Panc1 (cell line): ENCODE data around the gene ASTN2. TPM values are rescaled to one million over a fixed set of nuclear protein-coding genes. Genes with fewer than 3 reads are reported as not detected.

Experiments
- ATAC-seq: fragments of 200-7000 bp; cut with Tn5 transposase; 2 replicates; pipeline ENCODE4 v1.9.1; 2020; ENCODE audit warnings: mild to moderate bottlenecking, moderate library complexity
- BruUV-seq: library from RNA; stranded (reverse); fragments of 400-500 nt; replicated peaks from 2 replicates; lab custom pipeline; 2021; lab: Mats Ljungman, UMichigan
- CTCF ChIA-PET: fragments of 300-600 bp; sonication (Branson Sonifier 250); formaldehyde crosslinking; loops from one replicate; lab custom pipeline; 2022; ENCODE audit warnings: antibody characterized with exemption; lab: Charles Lee
- POLR2A ChIA-PET: fragments of 300-600 bp; sonication (Branson Sonifier 250); formaldehyde crosslinking; loops from one replicate; lab custom pipeline; 2022; ENCODE audit warnings: antibody characterized with exemption; lab: Charles Lee
- DNase-seq: peaks from one replicate; pipeline ENCODE4 v3.0.0-alpha.2; 2010; ENCODE audit warnings: low read depth, low spot score
- H3K27ac ChIP-seq: 2 replicates; pipeline ENCODE4 v1.5.1; 2011; ENCODE audit warnings: mild to moderate bottlenecking, low read length, inconsistent platforms
- H3K27me3 ChIP-seq: fragments of 200-500 bp; sonication (Bioruptor generic); 2 replicates; pipeline ENCODE4 v1.6.0; 2014; ENCODE audit warnings: low read length, inconsistent platforms; ENCODE audit not compliant: control insufficient read depth, insufficient read depth
- H3K36me3 ChIP-seq: fragments of 200-500 bp; sonication (Bioruptor generic); 2 replicates; pipeline ENCODE4 v1.5.1; 2014; ENCODE audit warnings: inconsistent platforms, mild to moderate bottlenecking, low read length, moderate library complexity; ENCODE audit not compliant: control insufficient read depth, insufficient read depth
- H3K4me1 ChIP-seq: 2 replicates; pipeline ENCODE4 v1.5.1; 2011; ENCODE audit warnings: inconsistent platforms, mild to moderate bottlenecking, low read length, moderate library complexity; ENCODE audit not compliant: control insufficient read depth, insufficient read depth
- H3K4me3 ChIP-seq, 2 experiments: 2 replicates each; pipeline ENCODE4 v1.5.1; 2011 to 2012; ENCODE audit warnings: low read depth in 2 of 2, low read length in 2 of 2, mild to moderate bottlenecking in 2 of 2, inconsistent platforms in 1 of 2, moderate library complexity in 1 of 2
- H3K9me3 ChIP-seq: fragments of 200-500 bp; sonication (Bioruptor generic); 2 replicates; pipeline ENCODE4 v1.5.1; 2014; ENCODE audit warnings: low read depth, mild to moderate bottlenecking, inconsistent platforms, low read length, moderate library complexity; ENCODE audit not compliant: control insufficient read depth, insufficient read depth
- POLR2AphosphoS5 ChIP-seq: IDR thresholded peaks from 2 replicates; pipeline ENCODE4 v1.6.1; 2012; ENCODE audit warnings: mild to moderate bottlenecking, low read depth, low read length, moderate library complexity
- SIN3A ChIP-seq: IDR thresholded peaks from 2 replicates; pipeline ENCODE4 v1.6.1; 2012; ENCODE audit warnings: low read depth, mild to moderate bottlenecking, low read length, moderate library complexity, borderline replicate concordance; ENCODE audit not compliant: insufficient read depth
- TCF7L2 ChIP-seq: IDR thresholded peaks from 2 replicates; pipeline ENCODE4 v1.6.1; 2011; ENCODE audit warnings: mild to moderate bottlenecking, low read depth, low read length, inconsistent platforms
- in situ Hi-C: cut with HindIII; loops from 2 replicates; pipeline ENCODE4 v1.10.0; 2016; ENCODE audit warnings: low sequenced_read_pairs, low pct_unique_long_range_greater_than_20kb
- intact Hi-C: fragments of 100-400 bp; cut with micrococcal nuclease; formaldehyde crosslinking; loops from one replicate; pipeline ENCODE4 v1.10.0; 2022; ENCODE audit not compliant: unreplicated experiment
- total RNA-seq: library from RNA; stranded (reverse); gene quantifications from one replicate; pipeline ENCODE4 v1.2.1, GENCODE V29; 2021; ENCODE audit not compliant: unreplicated experiment
- TF ChIP-seq, protein P1 (sequence below): fragments of 450-650 bp; IDR thresholded peaks from 2 replicates; pipeline ENCODE4 v1.5.1; 2017; ENCODE audit warnings: mild to moderate bottlenecking
- TF ChIP-seq, protein P2 (sequence below), 2 experiments: IDR thresholded peaks; 2 replicates each; pipeline ENCODE4 v1.6.1; 2011 to 2012; ENCODE audit warnings: low read depth in 2 of 2, control low read depth in 1 of 2, low read length in 1 of 2, mild to moderate bottlenecking in 1 of 2, moderate library complexity in 1 of 2; ENCODE audit not compliant: insufficient read depth in 1 of 2

Gene ASTN2
- total RNA-seq, 1 experiment from 2014 or later = 3.9 TPM

DNA sequence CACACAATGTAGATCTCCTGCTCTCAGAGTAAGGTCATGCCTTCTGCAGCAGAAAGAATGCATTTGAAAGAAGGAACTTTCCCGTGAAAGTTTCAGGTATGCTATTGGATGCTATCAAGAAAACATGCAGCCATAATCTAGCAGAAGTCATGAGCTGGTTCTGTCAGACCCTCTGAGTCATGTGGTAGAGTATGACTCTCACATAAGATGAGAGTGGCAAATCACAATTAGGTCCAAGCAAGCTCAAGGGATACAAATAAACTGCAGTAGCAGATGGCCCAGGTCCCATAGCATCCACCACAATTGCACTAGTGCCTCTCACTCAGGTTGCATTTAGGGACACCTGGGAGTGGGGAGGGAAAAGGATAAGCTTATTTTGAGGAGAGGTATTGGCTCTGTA lies 292.8 kb downstream of the ASTN2 start:
- DNase-seq (no peak), ATAC-seq (no peak)
- H3K4me3 ChIP-seq = no peak overlapping the region
- H3K4me1 ChIP-seq = no peaks in the 10 kb centered on the region
- POLR2A ChIA-PET = no interaction called here
- in situ Hi-C loops = no loop called here
- intact Hi-C loops = no loop called here
- H3K27ac ChIP-seq = no peak overlapping the region
- TF ChIP-seq, protein P1, sequence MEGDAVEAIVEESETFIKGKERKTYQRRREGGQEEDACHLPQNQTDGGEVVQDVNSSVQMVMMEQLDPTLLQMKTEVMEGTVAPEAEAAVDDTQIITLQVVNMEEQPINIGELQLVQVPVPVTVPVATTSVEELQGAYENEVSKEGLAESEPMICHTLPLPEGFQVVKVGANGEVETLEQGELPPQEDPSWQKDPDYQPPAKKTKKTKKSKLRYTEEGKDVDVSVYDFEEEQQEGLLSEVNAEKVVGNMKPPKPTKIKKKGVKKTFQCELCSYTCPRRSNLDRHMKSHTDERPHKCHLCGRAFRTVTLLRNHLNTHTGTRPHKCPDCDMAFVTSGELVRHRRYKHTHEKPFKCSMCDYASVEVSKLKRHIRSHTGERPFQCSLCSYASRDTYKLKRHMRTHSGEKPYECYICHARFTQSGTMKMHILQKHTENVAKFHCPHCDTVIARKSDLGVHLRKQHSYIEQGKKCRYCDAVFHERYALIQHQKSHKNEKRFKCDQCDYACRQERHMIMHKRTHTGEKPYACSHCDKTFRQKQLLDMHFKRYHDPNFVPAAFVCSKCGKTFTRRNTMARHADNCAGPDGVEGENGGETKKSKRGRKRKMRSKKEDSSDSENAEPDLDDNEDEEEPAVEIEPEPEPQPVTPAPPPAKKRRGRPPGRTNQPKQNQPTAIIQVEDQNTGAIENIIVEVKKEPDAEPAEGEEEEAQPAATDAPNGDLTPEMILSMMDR = no peak
- TF ChIP-seq TCF7L2 (no peak), POLR2AphosphoS5 (no peak), SIN3A (no peak)
- TF ChIP-seq, protein P2, sequence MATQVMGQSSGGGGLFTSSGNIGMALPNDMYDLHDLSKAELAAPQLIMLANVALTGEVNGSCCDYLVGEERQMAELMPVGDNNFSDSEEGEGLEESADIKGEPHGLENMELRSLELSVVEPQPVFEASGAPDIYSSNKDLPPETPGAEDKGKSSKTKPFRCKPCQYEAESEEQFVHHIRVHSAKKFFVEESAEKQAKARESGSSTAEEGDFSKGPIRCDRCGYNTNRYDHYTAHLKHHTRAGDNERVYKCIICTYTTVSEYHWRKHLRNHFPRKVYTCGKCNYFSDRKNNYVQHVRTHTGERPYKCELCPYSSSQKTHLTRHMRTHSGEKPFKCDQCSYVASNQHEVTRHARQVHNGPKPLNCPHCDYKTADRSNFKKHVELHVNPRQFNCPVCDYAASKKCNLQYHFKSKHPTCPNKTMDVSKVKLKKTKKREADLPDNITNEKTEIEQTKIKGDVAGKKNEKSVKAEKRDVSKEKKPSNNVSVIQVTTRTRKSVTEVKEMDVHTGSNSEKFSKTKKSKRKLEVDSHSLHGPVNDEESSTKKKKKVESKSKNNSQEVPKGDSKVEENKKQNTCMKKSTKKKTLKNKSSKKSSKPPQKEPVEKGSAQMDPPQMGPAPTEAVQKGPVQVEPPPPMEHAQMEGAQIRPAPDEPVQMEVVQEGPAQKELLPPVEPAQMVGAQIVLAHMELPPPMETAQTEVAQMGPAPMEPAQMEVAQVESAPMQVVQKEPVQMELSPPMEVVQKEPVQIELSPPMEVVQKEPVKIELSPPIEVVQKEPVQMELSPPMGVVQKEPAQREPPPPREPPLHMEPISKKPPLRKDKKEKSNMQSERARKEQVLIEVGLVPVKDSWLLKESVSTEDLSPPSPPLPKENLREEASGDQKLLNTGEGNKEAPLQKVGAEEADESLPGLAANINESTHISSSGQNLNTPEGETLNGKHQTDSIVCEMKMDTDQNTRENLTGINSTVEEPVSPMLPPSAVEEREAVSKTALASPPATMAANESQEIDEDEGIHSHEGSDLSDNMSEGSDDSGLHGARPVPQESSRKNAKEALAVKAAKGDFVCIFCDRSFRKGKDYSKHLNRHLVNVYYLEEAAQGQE (IDR thresholded peaks at IDR 0.05; ENCODE audit: insufficient read depth in 1 of 2, low read depth in 2 of 2, low read length in 1 of 2) = no peak
- H3K9me3 ChIP-seq = no peaks in the 10 kb centered on the region
- no peaks in the 10 kb centered on the region for H3K36me3 ChIP-seq
- no peaks in the 10 kb centered on the region for H3K27me3 ChIP-seq
- BruUV-seq = no TSS peak
- CTCF ChIA-PET = no interaction called here

DNA sequence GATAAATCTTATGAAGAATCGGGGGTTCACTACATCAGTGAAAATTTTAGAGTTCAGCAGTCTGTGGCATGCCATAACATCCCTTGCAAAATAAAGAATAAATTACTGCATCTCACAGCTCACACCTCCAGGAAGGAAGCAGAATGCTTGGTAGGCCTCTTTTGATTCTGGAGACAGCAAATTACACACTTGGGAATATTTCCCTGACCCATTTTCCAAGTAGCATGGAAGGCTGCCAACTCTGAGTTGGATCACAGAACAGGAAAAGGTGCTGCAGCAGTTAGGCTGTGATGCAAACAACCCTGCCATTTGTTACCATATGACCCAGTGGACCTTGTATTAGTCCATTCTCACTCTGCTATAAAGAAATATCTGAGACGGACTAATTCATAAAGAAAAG lies 293.5 kb downstream of the ASTN2 start:
- H3K27ac ChIP-seq = no peak overlapping the region
- no TSS peak for BruUV-seq
- H3K27me3 ChIP-seq = no peaks in the 10 kb centered on the region
- DNase-seq = no peak
- H3K4me3 ChIP-seq = no peak overlapping the region
- no peak for TF ChIP-seq SIN3A
- TF ChIP-seq, protein P2 (IDR thresholded peaks at IDR 0.05; ENCODE audit: insufficient read depth in 1 of 2, low read depth in 2 of 2, low read length in 1 of 2) = no peak
- TF ChIP-seq POLR2AphosphoS5 = no peak
- TF ChIP-seq, protein P1 = no peak
- no peak for TF ChIP-seq TCF7L2
- CTCF ChIA-PET = no interaction called here
- POLR2A ChIA-PET = no interaction called here
- H3K36me3 ChIP-seq = no peaks in the 10 kb centered on the region
- no peak for ATAC-seq
- intact Hi-C loops = no loop called here
- H3K9me3 ChIP-seq = no peaks in the 10 kb centered on the region
- in situ Hi-C loops = no loop called here
- no peaks in the 10 kb centered on the region for H3K4me1 ChIP-seq
